Anterior cingulate cortex (tissue), 58 donors: ENCODE measurements around the gene SPPL2B.
"Not testable (repeated sequence)": the region's sequence is repeated elsewhere in the genome, so short reads cannot be mapped to it uniquely, and the experiment has no call there.

ENCODE experiments used
- DNase-seq, 58 donors: peaks; one replicate each; lab custom pipeline; 2025; lab: John Stamatoyannopoulos, UW

Gene SPPL2B

GRCh38 chr19:2334986-2335846 lies 6.7 kb downstream of the SPPL2B start:
- peak in 1 of 58 donors; percentile 15 for DNase-seq

GRCh38 chr19:2335848-2336247 lies 7.4 kb downstream of the SPPL2B start:
- no peak for DNase-seq

DNA sequence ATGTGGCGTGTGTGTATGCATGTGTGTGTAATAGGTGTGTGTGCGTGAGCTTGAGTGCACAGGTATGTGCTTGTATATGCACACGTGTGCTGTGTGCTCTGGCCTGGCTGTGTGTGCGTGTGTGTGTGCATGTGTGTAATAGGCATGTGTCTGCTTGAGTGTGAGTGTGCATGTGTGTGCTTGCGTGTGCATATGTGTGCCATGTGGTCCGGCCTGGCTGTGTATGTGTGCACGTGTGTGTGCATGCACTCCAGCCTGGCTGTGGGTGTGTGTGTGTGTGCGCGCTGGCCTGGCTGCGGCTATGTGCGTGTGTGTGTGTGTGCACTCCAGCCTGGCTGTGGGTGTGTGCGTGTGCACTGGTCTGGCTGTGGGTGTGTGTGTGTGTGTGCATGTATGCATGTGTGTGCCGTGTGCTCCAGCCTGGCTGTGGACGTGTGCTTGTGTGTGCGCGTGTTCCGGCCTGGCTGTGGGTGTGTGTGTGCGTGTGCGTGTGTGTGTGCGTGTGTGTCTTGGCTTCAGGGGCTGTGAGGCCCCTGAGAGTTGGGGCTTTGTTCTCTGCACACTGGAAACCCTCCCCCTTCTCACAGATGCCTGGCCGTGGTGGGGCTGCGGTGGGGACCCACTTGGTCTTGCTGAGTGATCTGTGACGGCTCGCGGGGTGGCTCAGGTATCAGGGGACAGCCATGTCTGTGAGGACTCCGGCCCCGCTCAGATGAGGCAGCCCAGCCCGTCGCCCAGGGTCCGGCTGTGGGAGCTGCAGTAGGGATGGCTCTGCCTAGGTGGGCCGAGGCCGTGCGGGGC lies 8.2 kb downstream of the SPPL2B start:
- no peak for DNase-seq

GRCh38 chr19:2337329-2337707 lies 8.8 kb downstream of the SPPL2B start:
- peak in 50 of 58 donors; percentile 8 to 83 (median 42) for DNase-seq

GRCh38 chr19:2338055-2338615 lies 9.7 kb downstream of the SPPL2B start:
- DNase-seq: no peak

GRCh38 chr19:2338751-2339643 lies 10.5 kb downstream of the SPPL2B start:
- DNase-seq: no peak

DNA sequence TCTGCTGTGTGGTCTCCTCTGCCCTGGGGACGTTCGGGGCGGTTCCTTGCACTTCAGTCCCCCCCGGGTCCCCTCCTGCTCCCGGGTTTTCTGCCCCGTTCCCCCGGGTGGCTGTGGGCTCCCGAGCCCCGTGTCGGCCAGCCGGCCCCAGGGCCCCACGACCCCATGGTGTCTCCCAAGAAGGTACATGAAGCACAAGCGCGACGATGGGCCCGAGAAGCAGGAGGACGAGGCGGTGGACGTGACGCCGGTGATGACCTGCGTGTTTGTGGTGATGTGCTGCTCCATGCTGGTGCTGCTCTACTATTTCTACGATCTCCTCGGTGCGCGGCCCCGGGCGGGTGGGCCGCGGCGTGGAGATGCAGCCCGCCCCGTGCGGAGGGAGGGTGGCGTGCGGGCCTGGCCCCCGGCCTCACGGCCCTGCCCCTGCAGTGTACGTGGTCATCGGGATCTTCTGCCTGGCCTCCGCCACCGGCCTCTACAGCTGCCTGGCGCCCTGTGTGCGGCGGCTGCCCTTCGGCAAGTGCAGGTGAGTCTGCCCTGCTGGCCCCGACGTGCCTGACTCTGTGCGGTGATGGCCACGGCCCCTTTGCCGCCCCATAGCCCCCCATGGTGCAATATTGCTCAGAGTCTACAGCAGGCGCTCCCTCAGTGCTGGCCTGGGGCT lies 11.3 kb downstream of the SPPL2B start:
- no peak for DNase-seq

GRCh38 chr19:2340496-2341243 lies 12.2 kb downstream of the SPPL2B start:
- DNase-seq: no peak

DNA sequence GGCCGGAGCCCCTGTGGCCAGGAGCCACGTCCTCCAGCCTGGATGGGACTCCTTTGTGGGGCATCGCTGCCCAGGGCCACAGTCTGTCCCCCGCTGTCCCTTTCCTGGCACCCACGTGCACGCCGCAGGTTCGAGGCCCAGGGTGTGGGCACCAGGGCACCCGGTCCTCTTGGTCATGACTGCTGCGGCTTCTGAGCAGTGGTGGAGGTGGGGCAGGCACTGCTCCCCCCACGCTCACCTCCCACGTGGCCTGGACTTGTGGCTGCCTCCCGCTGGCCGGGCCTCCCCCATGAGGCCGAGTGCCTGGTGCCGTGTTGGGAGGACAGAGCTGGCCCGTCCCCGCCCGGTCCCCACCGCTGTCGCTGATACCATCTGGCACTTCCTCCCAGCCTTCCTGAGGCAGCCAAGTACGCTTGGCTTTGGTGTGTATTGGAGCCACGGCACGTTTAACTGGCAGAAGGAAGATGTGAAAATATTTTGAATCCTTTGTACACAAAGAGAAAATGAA lies 12.8 kb downstream of the SPPL2B start:
- DNase-seq: peak in 3 of 58 donors; percentile 10 to 18 (median 17)

DNA sequence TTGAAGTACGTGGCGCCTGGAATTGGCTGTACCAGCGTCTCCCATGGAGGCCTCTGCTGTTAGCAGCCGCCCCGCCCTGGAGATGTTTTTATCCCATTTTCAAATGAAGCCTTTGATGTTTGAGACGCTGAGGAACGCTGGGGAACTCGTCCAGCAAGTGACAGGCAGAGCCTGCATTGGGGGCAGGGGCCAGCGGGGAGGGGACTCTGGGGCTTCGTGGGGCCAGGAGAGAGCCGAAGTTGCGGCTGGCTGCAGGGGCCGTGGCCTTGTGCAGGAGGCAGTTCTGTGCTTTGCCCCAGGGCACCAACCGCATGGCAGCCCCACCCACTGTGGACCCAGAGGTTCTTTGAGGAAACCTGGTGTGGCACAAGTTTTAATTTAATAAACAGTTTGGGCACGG lies 13.5 kb downstream of the SPPL2B start:
- no peak for DNase-seq

DNA sequence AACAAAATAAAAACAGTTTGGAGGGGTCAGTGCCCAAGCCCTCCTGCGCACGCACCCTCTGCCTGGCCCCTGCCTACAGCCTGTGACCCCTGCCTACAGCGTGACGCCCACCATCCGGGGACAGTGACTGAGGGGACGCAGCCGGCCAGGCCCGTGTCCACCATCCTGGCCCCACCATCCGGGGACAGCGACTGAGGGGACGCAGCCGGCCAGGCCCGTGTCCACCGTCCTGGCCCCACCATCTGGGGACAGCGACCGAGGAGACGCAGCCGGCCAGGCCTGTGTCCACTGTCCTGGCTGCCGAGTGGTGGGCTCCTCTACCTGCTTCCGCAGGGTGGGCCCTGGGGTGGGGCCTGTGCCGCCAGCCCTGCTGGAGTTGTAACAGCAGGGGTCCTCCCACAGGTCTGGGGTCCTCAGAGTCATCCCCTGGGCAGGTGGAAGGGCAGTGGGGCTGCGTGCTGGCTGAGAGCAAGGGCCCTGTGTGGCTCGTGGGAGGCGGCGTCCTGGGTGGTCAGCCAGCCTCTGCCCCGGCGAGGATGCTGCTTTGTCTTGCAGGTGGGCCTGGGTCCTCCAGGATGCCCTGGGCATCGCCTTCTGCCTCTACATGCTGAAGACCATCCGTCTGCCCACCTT lies 14.3 kb downstream of the SPPL2B start:
- no peak for DNase-seq

- DNase-seq: no peak
These were observed 15.0 kb downstream of the SPPL2B start for GRCh38 chr19:2343289-2343982.

GRCh38 chr19:2344381-2344870 lies 15.9 kb downstream of the SPPL2B start:
- no peak for DNase-seq

DNA sequence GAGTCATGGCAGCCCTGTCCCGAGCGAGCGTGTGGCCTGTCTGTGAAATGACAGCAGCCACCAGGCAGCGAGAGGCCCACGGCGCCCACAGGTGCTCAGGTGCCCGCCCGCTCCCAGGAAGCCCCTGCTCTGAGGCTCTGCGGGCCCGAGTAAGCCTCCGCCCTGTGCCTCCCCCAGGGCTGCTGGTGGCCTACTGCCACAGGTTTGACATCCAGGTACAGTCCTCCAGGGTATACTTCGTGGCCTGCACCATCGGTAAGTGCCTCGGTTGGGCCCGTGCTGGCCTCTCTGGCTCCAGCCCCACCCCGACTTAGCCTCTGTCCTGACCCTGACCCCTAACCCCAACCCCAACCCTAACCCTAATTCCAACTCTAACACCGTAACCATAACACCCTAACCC lies 16.6 kb downstream of the SPPL2B start:
- no peak for DNase-seq

DNA sequence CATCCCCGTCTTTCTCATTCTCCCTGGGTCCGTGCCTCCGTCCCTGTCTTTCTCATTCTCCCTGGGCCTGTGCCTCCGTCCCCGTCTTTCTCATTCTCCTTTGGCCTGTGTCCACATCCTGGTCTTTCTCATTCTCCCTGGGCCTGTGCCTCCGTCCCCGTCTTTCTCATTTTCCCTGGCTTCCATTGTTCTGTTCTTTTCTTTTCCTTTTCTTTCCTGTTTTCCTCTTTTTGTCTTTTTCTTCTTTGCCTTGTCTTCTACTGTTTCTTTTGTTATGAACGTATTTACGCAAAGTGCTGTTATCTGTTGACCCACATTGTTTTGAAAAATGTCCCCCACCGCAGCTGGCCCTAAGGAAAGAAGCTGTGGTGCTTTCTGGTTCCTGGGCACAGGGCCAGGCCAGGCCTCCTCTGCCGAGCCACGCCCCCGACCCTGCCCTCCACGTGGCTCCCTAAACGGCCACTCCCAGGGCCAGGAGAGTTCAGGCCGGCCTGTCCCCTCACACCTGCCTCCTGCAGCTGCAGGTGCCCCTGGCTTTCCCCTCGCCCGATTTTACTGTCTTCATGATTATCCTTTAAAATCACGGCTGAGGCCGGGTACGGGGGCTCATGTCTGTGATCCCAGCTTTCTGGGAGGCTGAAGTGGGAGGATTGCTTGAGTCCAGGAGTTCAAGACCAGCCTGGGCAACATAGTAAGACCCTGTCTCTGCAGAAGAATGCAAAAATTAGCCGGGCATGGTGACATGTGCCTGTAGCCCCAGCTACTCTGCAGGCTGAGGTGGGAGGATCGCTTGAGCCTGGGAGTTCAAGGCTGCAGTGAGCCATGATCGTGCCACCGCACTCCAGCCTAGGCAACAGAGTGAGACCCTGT lies 17.5 kb downstream of the SPPL2B start:
- peak in 2 of 58 donors; percentile 28 to 46 for DNase-seq

DNA sequence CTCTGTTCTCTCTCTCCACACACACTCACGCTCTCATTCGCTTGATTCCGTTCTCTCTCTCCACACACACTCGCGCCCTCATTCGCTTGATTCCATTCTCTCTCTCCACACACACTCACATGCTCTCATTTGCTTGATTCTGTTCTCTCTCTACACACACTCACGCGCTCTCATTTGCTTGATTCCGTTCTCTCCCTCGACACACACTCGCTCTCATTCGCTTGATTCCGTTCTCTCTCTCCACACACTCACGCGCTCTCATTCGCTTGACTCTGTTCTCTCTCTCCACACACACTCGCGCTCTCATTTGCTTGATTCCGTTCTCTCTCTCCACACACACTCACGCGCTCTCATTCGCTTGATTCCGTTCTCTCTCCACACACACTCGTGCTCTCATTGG lies 21.3 kb downstream of the SPPL2B start:
- DNase-seq: not testable (repeated sequence)
